Measurements from ENCODE around the gene HERC6.

DNA sequence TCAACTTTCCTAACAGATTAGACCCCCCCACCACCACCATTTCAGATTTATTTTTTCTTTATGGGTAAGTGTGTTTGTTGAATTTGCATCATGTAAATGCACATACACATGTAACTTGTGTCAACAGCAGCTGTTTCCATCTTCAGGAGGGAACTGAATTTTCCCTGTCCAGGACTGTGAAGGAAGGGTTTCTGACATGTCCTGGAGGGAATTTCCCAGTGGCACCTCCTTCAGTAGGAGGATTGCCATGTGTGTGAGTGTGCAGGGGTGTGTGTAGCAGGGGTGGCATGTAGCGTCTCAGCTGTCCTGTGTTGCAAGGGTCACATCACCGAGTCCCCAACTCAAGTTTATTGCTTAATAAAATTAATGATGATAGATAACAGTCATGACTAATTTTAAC is 19.7 kb downstream of the HERC6 start:
- TF ChIP-seq, protein P1, sequence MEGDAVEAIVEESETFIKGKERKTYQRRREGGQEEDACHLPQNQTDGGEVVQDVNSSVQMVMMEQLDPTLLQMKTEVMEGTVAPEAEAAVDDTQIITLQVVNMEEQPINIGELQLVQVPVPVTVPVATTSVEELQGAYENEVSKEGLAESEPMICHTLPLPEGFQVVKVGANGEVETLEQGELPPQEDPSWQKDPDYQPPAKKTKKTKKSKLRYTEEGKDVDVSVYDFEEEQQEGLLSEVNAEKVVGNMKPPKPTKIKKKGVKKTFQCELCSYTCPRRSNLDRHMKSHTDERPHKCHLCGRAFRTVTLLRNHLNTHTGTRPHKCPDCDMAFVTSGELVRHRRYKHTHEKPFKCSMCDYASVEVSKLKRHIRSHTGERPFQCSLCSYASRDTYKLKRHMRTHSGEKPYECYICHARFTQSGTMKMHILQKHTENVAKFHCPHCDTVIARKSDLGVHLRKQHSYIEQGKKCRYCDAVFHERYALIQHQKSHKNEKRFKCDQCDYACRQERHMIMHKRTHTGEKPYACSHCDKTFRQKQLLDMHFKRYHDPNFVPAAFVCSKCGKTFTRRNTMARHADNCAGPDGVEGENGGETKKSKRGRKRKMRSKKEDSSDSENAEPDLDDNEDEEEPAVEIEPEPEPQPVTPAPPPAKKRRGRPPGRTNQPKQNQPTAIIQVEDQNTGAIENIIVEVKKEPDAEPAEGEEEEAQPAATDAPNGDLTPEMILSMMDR (IDR thresholded peaks at IDR 0.05; ENCODE audit: insufficient read depth, low read length, poor library complexity, severe bottlenecking), result no peak
- TF ChIP-seq EZH2phosphoT487 (conservative IDR thresholded peaks at IDR 0.05; ENCODE audit: low read length), result no peak
